Right lobe of liver (tissue), 4 donors: ENCODE results near the gene GNB2.
"Not testable (repeated sequence)": the region's sequence is repeated elsewhere in the genome, so short reads cannot be mapped to it uniquely, and the experiment has no call there.

Experiments
- CTCF ChIP-seq, 4 donors: fragments of 200-600 bp in 3 of 4; fragments of 450-650 bp in 1 of 4; IDR thresholded peaks; one replicate each; pipeline versions ENCODE4 v1.5.1 to v1.8.0; 2016 to 2022; ENCODE audit warnings: antibody characterized with exemption in 4 of 4, mild to moderate bottlenecking in 2 of 4
- POLR2A ChIP-seq: fragments of 450-650 bp; IDR thresholded peaks from one replicate; pipeline ENCODE4 v1.6.1; 2017; ENCODE audit warnings: antibody characterized with exemption, mild to moderate bottlenecking
- donor health status: DM: no; HTN: no; CAD: no.
- donor health status: DM: no; HTN: no; CAD: no.
- donor health status: DM: no; HTN: yes; CAD: no.

- not testable (repeated sequence) for TF ChIP-seq CTCF (IDR thresholded peaks at IDR 0.05); POLR2A
Observed at GRCh38 chr7:100701089-100701488, 27.5 kb downstream of the GNB2 start.
